NCI-H128 (cell line): Measurements from ENCODE around the gene RNF145.
"Not testable (repeated sequence)": the region's sequence is repeated elsewhere in the genome, so short reads cannot be mapped to it uniquely, and the experiment has no call there.

Experiments used
- DNase-seq: peaks from one replicate; lab custom pipeline; 2025; ENCODE audit not compliant: unreplicated experiment; lab: John Stamatoyannopoulos, UW

The RNF145 gene

DNA sequence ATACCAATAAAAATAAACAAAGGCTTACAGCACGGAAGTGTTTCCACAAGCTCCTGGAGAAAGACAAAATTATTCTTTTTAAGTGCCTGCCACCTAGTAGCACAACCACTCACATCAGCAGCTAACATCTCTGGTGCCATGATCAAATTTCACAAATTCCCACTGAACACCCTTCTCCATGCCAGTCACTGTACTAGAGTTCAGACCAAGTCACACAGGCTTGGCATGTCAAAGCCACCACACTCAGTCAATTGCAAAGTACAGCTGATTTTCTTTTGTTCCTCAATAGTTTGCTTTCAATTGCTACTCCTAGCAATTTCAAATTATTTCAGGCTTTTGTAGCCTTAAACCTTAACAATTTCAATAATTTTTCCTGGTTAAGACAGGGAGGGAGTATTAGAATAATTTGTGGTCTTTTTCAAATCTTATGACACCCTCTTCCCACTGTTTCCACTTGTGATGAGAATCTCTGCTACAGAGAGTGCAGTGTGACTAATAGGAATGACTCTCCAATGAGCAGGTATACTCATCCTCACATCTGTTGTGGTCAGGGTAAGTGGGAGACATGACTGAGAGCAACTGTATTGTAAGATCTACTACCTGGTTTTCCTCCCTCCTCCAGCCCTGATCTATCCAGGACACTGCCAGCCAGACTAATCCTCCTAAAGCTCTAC is 46.2 kb downstream of the RNF145 start:
- DNase-seq, result no peak

DNA sequence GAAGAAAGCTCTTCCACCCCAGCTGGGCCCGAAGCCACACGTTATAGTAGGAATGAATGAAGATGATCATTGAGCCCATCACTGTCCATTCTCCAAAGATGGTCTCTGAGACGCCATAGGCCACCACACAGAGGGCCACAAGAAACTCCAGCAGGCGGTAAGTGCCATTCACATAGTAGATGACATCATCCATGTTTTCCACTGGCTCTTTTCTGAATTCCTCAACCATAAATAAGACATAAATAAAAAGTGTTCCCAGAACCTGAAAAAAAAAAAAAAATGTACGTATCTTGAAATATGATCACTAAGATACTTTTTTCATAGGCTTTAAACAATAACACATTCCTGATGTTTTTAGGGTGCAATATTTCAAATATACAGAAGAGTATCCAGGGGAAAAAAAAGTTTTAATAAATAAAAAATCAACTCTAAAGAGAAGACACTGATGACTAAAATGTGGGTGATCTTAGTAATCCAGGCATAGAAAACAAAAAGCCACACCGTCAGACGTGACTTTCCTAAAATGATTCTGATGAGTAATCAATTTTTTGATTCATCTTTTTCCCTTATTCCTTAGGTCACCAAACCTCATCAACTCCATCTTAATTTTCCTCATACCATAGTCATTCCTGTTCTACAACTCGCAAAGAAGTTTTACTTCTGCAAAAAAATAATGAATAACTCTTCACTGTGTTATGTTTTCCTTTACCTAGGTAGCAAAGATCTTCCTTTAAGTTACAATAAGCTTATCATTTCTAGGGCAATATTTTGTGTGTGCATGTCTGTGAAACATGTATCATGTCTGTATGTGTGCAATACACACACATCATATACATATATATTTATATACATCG is 47.8 kb downstream of the RNF145 start:
- no peak for DNase-seq

DNA sequence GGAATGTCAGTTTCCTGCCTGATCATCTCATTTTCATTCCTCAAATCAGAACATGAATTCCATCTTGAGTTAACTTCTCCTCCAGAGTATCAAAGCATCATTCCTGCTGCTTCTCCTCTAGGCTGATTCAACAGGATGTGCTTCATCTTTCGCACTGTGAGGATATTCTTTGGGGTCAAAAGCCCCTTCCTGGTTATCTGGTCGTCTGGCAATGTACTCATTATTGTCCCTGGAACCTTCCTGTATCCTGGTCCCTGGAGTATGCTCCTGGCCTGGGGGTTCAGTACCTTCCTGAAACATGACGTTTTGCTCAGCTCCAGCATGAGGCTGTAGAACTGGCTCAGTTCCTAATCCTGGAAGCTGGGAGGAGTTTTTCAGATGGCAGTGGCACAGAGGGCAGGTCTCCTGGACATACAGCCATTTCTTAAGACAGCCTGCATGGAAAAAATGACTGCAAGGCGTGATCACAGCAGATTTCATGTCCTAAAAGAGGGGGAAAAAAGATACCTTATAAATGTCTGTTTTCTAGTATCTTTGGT is 50.7 kb downstream of the RNF145 start:
- DNase-seq, result not testable (repeated sequence)

- no peak for DNase-seq
These were observed 51.8 kb downstream of the RNF145 start for GRCh38 chr5:159157552-159157951.

- DNase-seq, result no peak
These were observed 52.7 kb downstream of the RNF145 start for GRCh38 chr5:159156426-159157238.

- no peak for DNase-seq
These were observed 53.4 kb downstream of the RNF145 start for GRCh38 chr5:159155960-159156359.

GRCh38 chr5:159152876-159153275 is 56.5 kb downstream of the RNF145 start:
- no peak for DNase-seq

DNA sequence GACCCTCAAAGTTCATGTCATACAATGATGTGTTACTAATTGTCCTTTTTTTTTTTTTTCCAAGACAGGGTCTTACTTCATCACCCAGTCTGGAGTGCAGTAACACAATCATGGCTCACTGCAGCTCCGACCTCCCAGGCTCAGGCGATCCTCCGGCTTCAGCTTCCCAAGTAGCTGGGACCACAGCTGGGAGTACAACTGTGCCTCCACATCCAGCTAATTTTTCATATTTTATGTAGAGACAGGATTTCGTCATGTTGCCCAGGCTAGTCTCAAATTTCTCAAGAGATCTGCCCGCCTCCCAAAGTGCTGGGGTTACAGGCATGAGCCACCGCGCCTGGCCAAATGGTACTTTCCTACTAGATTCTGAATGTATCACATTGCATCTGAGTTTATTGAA is 60.3 kb downstream of the RNF145 start:
- DNase-seq, result no peak

GRCh38 chr5:159147976-159148375 is 61.4 kb downstream of the RNF145 start:
- DNase-seq, result no peak

DNA sequence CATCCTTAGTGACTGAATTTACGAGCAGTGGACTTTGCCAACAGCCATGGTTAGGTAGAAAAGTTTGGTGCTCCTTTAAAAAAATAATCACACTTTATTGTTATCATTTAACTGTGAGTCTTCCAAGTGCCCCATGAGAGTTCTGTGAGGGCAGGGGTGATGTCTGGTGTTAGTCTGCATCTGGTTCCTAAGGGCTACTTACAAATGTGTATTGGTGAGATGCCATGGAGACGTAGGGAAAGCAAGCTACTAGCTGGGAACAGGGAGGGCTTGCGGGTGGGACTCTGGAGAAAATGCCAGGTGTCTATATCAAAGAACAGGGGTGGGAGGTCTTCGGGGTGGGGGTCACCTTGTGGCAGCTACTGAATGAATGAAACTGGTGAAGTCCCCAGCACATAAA is 62.5 kb downstream of the RNF145 start:
- DNase-seq, result no peak

DNA sequence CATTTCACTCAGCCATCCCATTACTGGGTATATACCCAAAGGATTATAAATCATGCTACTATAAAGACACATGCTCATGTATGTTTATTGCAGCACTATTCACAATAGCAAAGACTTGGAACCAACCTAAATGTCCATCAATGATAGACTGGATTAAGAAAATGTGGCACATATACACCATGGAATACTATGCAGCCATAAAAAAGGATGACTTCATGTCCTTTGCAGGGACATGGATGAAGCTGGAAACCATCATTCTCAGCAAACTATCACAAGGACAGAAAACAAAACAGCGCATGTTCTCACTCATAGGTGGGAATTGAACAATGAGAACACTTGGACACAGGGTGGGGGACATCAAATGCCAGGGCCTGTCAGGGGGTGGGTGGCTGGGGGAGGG is 64.2 kb downstream of the RNF145 start:
- DNase-seq, result not testable (repeated sequence)

- no peak for DNase-seq
These were observed 69.6 kb downstream of the RNF145 start for GRCh38 chr5:159139802-159140201.

GRCh38 chr5:159135896-159136531 is 73.3 kb downstream of the RNF145 start:
- DNase-seq, result no peak

DNA sequence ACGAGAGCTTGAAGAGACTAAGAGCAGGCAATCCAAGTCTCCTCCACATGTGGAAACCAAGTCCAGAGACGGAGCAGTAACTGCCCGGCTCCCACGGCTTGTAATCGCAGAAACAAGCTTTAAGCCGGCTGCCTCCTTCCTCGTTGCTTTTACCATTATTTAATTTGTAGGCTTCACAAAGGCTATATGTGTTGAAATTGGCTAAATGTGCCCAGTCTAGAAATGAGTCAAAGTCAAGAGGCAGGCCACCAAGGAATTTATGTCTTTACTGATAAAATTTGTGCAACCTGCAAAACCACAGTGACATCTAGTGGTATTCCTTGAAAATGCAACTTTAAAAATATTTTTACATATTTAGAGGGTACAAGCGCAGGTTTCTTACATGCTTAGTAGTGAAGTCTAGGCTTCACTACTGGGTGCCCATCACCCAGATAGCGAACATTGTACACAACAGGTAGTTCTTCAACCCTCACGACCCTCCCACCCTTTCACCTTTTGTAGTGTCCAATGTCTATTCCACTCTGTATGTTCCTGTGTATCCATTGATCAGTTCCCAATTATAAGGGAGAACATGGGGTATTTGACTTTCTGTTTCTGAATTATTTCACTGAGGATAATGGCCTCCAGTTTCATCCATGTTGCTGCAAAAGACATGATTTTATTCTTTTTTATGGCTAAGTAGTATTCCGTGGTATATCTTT is 76.2 kb downstream of the RNF145 start:
- DNase-seq, result no peak

DNA sequence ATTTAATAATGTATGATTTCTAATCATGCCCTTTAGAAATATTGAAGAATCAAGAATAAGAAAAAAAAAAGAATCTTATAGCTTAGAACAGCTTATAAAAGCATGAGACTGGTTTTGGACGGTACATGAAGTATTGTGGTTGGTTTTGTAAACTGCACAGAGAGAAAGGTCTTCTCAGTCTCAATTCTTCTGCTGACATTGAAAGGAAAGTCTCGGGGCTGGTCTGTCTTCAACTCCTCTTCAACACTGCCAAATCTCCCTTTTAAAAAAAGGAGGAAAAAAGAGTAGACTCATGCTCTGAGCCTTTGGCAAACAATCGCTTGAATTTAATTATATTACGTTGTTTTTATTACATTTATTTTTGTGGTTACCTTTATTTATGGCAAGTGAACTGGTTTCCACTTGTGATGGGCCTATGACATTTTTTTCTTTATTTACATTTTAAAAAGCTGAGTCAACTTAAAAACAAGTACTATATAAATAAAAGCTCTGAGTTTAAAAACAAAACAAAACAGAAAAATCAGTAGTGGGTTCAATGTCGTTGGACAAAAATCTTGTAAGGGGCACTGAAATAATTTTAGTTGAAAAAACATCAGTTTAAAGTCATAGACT is 76.8 kb downstream of the RNF145 start:
- DNase-seq, result no peak

- DNase-seq, result no peak
These were observed 77.4 kb downstream of the RNF145 start for GRCh38 chr5:159131951-159132350.

- no peak for DNase-seq
These were observed 78.5 kb downstream of the RNF145 start for GRCh38 chr5:159130871-159131270.

GRCh38 chr5:159128070-159128541 is 81.2 kb downstream of the RNF145 start:
- no peak for DNase-seq

GRCh38 chr5:159123700-159124099 is 85.7 kb downstream of the RNF145 start:
- no peak for DNase-seq

GRCh38 chr5:159123189-159123588 is 86.2 kb downstream of the RNF145 start:
- DNase-seq, result no peak
